Measurements from ENCODE around the gene EPHA5. TPM values are rescaled to one million over a fixed set of nuclear protein-coding genes. Genes with fewer than 3 reads are reported as not detected.

EPHA5 gene
- total RNA-seq, 1 experiment from 2014 or later = not detected

DNA sequence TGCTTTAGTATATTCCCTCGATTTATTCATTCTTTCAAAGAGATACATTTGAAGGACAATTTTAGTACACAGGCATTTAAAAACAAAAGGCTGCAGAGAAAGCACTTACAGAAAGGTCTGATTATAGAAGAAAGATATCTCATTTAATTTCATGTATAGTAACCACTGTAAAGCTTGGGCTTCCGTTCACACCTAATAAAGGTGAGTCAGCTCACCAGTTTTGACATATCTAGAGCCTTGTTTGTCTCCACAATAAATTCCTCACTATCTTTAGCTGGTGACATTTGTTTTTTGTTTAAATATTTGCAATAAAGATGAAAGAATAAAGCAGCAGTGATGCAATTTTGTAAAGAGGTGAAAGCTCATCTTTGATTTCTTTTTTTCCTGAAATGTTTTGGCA is 1.1 kb upstream of the EPHA5 start:
- ATAC-seq (no peak), DNase-seq (ENCODE audit: low read depth, low spot score) (no peak)
- Histone ChIP-seq H3K27me3 (ENCODE audit: insufficient read depth, low read length) (no peaks in the 10 kb centered on the region), H3K4me2 (ENCODE audit: low read length) (no peak overlapping the region), H3K9me3 (ENCODE audit: control insufficient read depth in 1 of 2, insufficient read depth in 1 of 2, low read depth in 1 of 2, low read length in 2 of 2) (peaks cover 5 to 28% of the 10 kb centered on the region in 2 experiments; a peak in 2 of 4 replicates), H3K36me3 (ENCODE audit: control insufficient read depth in 1 of 2, insufficient read depth in 2 of 2, low read length in 2 of 2) (no peaks in the 10 kb centered on the region), H3K27ac (ENCODE audit: low read depth, low read length) (no peak overlapping the region), H4K20me1 (ENCODE audit: insufficient read depth) (no peaks in the 10 kb centered on the region), H2AFZ (ENCODE audit: low read depth, low read length, poor library complexity, severe bottlenecking) (no peak overlapping the region), H3K79me2 (ENCODE audit: insufficient read depth, low read length) (no peaks in the 10 kb centered on the region), H3K9ac (ENCODE audit: low read length) (no peak overlapping the region), H3K4me3 (replicated peaks in 1 of 2; ENCODE audit: low read depth in 1 of 2, low read length in 2 of 2) (no peak overlapping the region), H3K4me1 (ENCODE audit: control insufficient read depth in 1 of 2, insufficient read depth in 2 of 2, low read length in 2 of 2) (no peaks in the 10 kb centered on the region), H3K9me2 (ENCODE audit: insufficient read depth) (no peaks in the 10 kb centered on the region)
- BruUV-seq (replicated peaks) = no TSS peak
- intact Hi-C loops (cut with micrococcal nuclease) = no loop called here
- ChIA-PET RAD21 (ENCODE audit: low non-redundant PET in 1 of 2, low total read pairs in 2 of 2, uncharacterized antibody in 2 of 2, unreplicated experiment in 2 of 2) (no interaction called here), POLR2A (no interaction called here), CTCF (no interaction called here)
- TF ChIP-seq, protein P1, sequence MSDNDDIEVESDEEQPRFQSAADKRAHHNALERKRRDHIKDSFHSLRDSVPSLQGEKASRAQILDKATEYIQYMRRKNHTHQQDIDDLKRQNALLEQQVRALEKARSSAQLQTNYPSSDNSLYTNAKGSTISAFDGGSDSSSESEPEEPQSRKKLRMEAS (IDR thresholded peaks at IDR 0.05) = no peak

DNA sequence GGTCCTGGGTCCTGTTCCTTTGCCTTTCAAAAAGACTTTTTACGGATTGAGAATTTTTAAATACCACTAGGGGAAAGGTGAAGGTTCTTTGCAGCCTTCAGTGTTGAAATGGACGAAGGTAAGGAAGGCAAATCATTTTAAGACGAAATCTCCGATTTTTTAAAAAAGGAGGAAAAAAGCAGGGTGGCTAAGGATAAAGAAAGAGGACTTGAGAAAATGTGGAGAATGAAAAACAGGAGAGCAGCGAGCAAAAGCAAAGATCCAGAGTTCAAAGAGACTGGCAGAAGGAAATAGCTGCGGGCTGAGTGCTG is 314 bp downstream of the EPHA5 start:
- TF ChIP-seq ZNF274 (IDR thresholded peaks at IDR 0.05; ENCODE audit: low read depth, low read length) = no peak
- TF ChIP-seq CEBPB (IDR thresholded peaks at IDR 0.05; ENCODE audit: low read depth) = no peak
- TF ChIP-seq EZH2 (IDR thresholded peaks at IDR 0.05) = no peak
- no peak for TF ChIP-seq SIN3A (IDR thresholded peaks at IDR 0.05; ENCODE audit: low read depth)
- H3K4me1 ChIP-seq (ENCODE audit: control insufficient read depth in 1 of 2, insufficient read depth in 2 of 2, low read length in 2 of 2) = no peaks in the 10 kb centered on the region
- peaks cover 5 to 28% of the 10 kb centered on the region in 2 experiments; a peak in 2 of 4 replicates for H3K9me3 ChIP-seq (ENCODE audit: control insufficient read depth in 1 of 2, insufficient read depth in 1 of 2, low read depth in 1 of 2, low read length in 2 of 2)
- no peaks in the 10 kb centered on the region for H3K9me2 ChIP-seq (ENCODE audit: insufficient read depth)
- ChIA-PET CTCF (no interaction called here), POLR2A (no interaction called here), RAD21 (ENCODE audit: low non-redundant PET in 1 of 2, low total read pairs in 2 of 2, uncharacterized antibody in 2 of 2, unreplicated experiment in 2 of 2) (no interaction called here)
- no peak overlapping the region for H3K4me3 ChIP-seq (replicated peaks in 1 of 2; ENCODE audit: low read depth in 1 of 2, low read length in 2 of 2)
- no peak for ATAC-seq
- no peaks in the 10 kb centered on the region for H3K79me2 ChIP-seq (ENCODE audit: insufficient read depth, low read length)
- H3K27me3 ChIP-seq (ENCODE audit: insufficient read depth, low read length) = no peaks in the 10 kb centered on the region
- intact Hi-C loops (cut with micrococcal nuclease) = no loop called here
- no peak for DNase-seq (ENCODE audit: low read depth, low spot score)
- H4K20me1 ChIP-seq (ENCODE audit: insufficient read depth) = no peaks in the 10 kb centered on the region
- no peak overlapping the region for H3K9ac ChIP-seq (ENCODE audit: low read length)
- H3K27ac ChIP-seq (ENCODE audit: low read depth, low read length) = no peak overlapping the region
- H3K36me3 ChIP-seq (ENCODE audit: control insufficient read depth in 1 of 2, insufficient read depth in 2 of 2, low read length in 2 of 2) = no peaks in the 10 kb centered on the region
- no peak overlapping the region for H2AFZ ChIP-seq (ENCODE audit: low read depth, low read length, poor library complexity, severe bottlenecking)
- H3K4me2 ChIP-seq (ENCODE audit: low read length) = no peak overlapping the region
- no TSS peak for BruUV-seq (replicated peaks)

All from HCT116 (cell line).